Mesendoderm (in vitro differentiated cells): Measurements from ENCODE around the gene FRMPD4.
A peak's percentile ranks its signal among the peaks of the same experiment; 100 is the strongest.

Experiments
- DNase-seq: peaks from one replicate; pipeline ENCODE4 v3.0.0; 2013
- H2AK5ac ChIP-seq: 2 replicates; pipeline ENCODE4 v1.6.1; 2013; ENCODE audit warnings: low read length, inconsistent platforms
- H2BK120ac ChIP-seq: 2 replicates; pipeline ENCODE4 v1.6.1; 2013; ENCODE audit warnings: low read depth, mild to moderate bottlenecking, low read length, moderate library complexity, mixed read lengths
- H2BK15ac ChIP-seq: replicated peaks from 2 replicates; pipeline ENCODE4 v1.6.1; 2013; ENCODE audit warnings: low read depth, mild to moderate bottlenecking, moderate library complexity
- H2BK5ac ChIP-seq: 2 replicates; pipeline ENCODE4 v1.6.1; 2013; ENCODE audit warnings: low read length, inconsistent platforms
- H3K18ac ChIP-seq: 2 replicates; pipeline ENCODE4 v1.6.1; 2013; ENCODE audit warnings: mild to moderate bottlenecking, low read length, mixed read lengths
- H3K23ac ChIP-seq: one replicate; pipeline ENCODE4 v1.6.1; 2013; ENCODE audit warnings: low read length
- H3K27ac ChIP-seq: 2 replicates; pipeline ENCODE4 v1.5.1; 2013; ENCODE audit warnings: low read depth, mild to moderate bottlenecking, inconsistent platforms, low read length, moderate library complexity
- H3K27me3 ChIP-seq: 2 replicates; pipeline ENCODE4 v1.6.1; 2013; ENCODE audit warnings: low read length, control low read depth, mild to moderate bottlenecking, inconsistent platforms; ENCODE audit not compliant: insufficient read depth, poor library complexity
- H3K36me3 ChIP-seq: 2 replicates; pipeline ENCODE4 v1.6.1; 2013; ENCODE audit warnings: low read length, inconsistent platforms; ENCODE audit not compliant: control insufficient read depth, insufficient read depth
- H3K4ac ChIP-seq: one replicate; pipeline ENCODE4 v1.6.1; 2013; ENCODE audit warnings: low read depth, mild to moderate bottlenecking, low read length, moderate library complexity
- H3K4me1 ChIP-seq: 2 replicates; pipeline ENCODE4 v1.6.1; 2013; ENCODE audit warnings: low read depth, low read length, inconsistent platforms; ENCODE audit not compliant: control insufficient read depth
- H3K4me2 ChIP-seq: 2 replicates; pipeline ENCODE4 v1.6.1; 2013; ENCODE audit warnings: low read length
- H3K4me3 ChIP-seq: 2 replicates; pipeline ENCODE4 v1.5.1; 2013; ENCODE audit warnings: mild to moderate bottlenecking, low read length
- H3K56ac ChIP-seq: one replicate; pipeline ENCODE4 v1.6.1; 2013; ENCODE audit warnings: low read length
- H3K79me1 ChIP-seq: 2 replicates; pipeline ENCODE4 v1.6.1; 2013; ENCODE audit warnings: low read length, inconsistent platforms
- H3K79me2 ChIP-seq: 2 replicates; pipeline ENCODE4 v1.6.1; 2013; ENCODE audit warnings: mild to moderate bottlenecking, low read length; ENCODE audit not compliant: control insufficient read depth, insufficient read depth
- H3K9ac ChIP-seq: 2 replicates; pipeline ENCODE4 v1.6.1; 2013; ENCODE audit warnings: low read length, inconsistent platforms
- H4K5ac ChIP-seq: one replicate; pipeline ENCODE4 v1.6.1; 2013; ENCODE audit warnings: low read length
- H4K8ac ChIP-seq: one replicate; pipeline ENCODE4 v1.6.1; 2013; ENCODE audit warnings: low read depth, mild to moderate bottlenecking, control low read depth, low read length, moderate library complexity
- WGBS: extraction: QIAGEN DNeasy Blood & Tissue Kit; methylation state at CpG from one replicate; pipeline ENCODE4 v1.1.7; 2013; ENCODE audit warnings: low lambda C conversion rate, missing lambda C conversion rate; ENCODE audit not compliant: insufficient coverage; ENCODE audit errors: extremely low coverage; 5-methylcytosine and 5-hydroxymethylcytosine counted together

FRMPD4 gene

GRCh38 chrX:12370497-12370986, 232.3 kb downstream of the FRMPD4 start:
- Histone ChIP-seq H2BK120ac (no peak overlapping the region), H2BK15ac (no peak overlapping the region), H3K79me1 (no peaks in the 10 kb centered on the region), H3K4ac (no peak overlapping the region), H4K8ac (no peak overlapping the region), H3K18ac (no peak overlapping the region), H3K9ac (no peak overlapping the region), H4K5ac (no peak overlapping the region), H3K27ac (no peak overlapping the region), H3K4me1 (no peaks in the 10 kb centered on the region), H3K23ac (no peak overlapping the region), H3K79me2 (no peaks in the 10 kb centered on the region), H3K4me2 (no peak overlapping the region), H3K36me3 (no peaks in the 10 kb centered on the region), H3K27me3 (no peaks in the 10 kb centered on the region), H2AK5ac (no peak overlapping the region), H2BK5ac (no peak overlapping the region), H3K56ac (no peak overlapping the region), H3K4me3 (no peak overlapping the region)
- DNase-seq = peak; percentile 0
- WGBS = no CpG with 5 or more reads among the region's 3 CpGs

- Histone ChIP-seq H3K27me3 (no peaks in the 10 kb centered on the region), H2AK5ac (no peak overlapping the region), H4K8ac (no peak overlapping the region), H3K4me1 (no peaks in the 10 kb centered on the region), H3K18ac (no peak overlapping the region), H3K79me2 (no peaks in the 10 kb centered on the region), H3K4me3 (no peak overlapping the region), H2BK5ac (no peak overlapping the region), H3K79me1 (no peaks in the 10 kb centered on the region), H3K36me3 (no peaks in the 10 kb centered on the region), H3K27ac (no peak overlapping the region), H3K56ac (no peak overlapping the region), H3K4ac (no peak overlapping the region), H4K5ac (no peak overlapping the region), H2BK120ac (no peak overlapping the region), H3K23ac (no peak overlapping the region), H3K4me2 (no peak overlapping the region), H2BK15ac (no peak overlapping the region), H3K9ac (no peak overlapping the region)
- no CpG with 5 or more reads among the region's 6 CpGs for WGBS
- peak; percentile 67 for DNase-seq
These were observed 233.8 kb downstream of the FRMPD4 start for GRCh38 chrX:12372111-12372510.

GRCh38 chrX:12374286-12374685, 236.0 kb downstream of the FRMPD4 start:
- Histone ChIP-seq H2BK5ac (no peak overlapping the region), H3K9ac (no peak overlapping the region), H3K79me1 (no peaks in the 10 kb centered on the region), H3K18ac (no peak overlapping the region), H2BK120ac (no peak overlapping the region), H4K5ac (no peak overlapping the region), H2BK15ac (no peak overlapping the region), H3K4me1 (no peaks in the 10 kb centered on the region), H3K36me3 (no peaks in the 10 kb centered on the region), H4K8ac (no peak overlapping the region), H3K23ac (no peak overlapping the region), H3K79me2 (no peaks in the 10 kb centered on the region), H3K27me3 (no peaks in the 10 kb centered on the region), H3K4me3 (no peak overlapping the region), H3K56ac (no peak overlapping the region), H3K27ac (no peak overlapping the region), H3K4me2 (no peak overlapping the region), H3K4ac (no peak overlapping the region), H2AK5ac (no peak overlapping the region)
- no peak for DNase-seq
- no CpG with 5 or more reads among the region's 6 CpGs for WGBS

GRCh38 chrX:12378253-12378652, 240.0 kb downstream of the FRMPD4 start:
- Histone ChIP-seq H2BK120ac (no peak overlapping the region), H3K4ac (no peak overlapping the region), H2BK5ac (no peak overlapping the region), H3K4me1 (no peaks in the 10 kb centered on the region), H3K4me3 (no peak overlapping the region), H3K79me2 (no peaks in the 10 kb centered on the region), H3K79me1 (no peaks in the 10 kb centered on the region), H3K36me3 (no peaks in the 10 kb centered on the region), H3K18ac (no peak overlapping the region), H2BK15ac (no peak overlapping the region), H3K27ac (no peak overlapping the region), H3K56ac (no peak overlapping the region), H3K9ac (no peak overlapping the region), H3K27me3 (no peaks in the 10 kb centered on the region), H2AK5ac (no peak overlapping the region), H3K23ac (no peak overlapping the region), H3K4me2 (no peak overlapping the region), H4K5ac (no peak overlapping the region), H4K8ac (no peak overlapping the region)
- no CpG with 5 or more reads among the region's 7 CpGs for WGBS
- DNase-seq = no peak

- Histone ChIP-seq H3K18ac (no peak overlapping the region), H3K23ac (no peak overlapping the region), H2BK120ac (no peak overlapping the region), H2AK5ac (no peak overlapping the region), H3K4me3 (no peak overlapping the region), H3K56ac (no peak overlapping the region), H3K79me2 (no peaks in the 10 kb centered on the region), H3K4me1 (no peaks in the 10 kb centered on the region), H4K8ac (no peak overlapping the region), H3K27ac (no peak overlapping the region), H3K4ac (no peak overlapping the region), H3K36me3 (no peaks in the 10 kb centered on the region), H3K4me2 (no peak overlapping the region), H2BK15ac (no peak overlapping the region), H4K5ac (no peak overlapping the region), H3K27me3 (no peaks in the 10 kb centered on the region), H2BK5ac (no peak overlapping the region), H3K79me1 (no peaks in the 10 kb centered on the region), H3K9ac (no peak overlapping the region)
- WGBS = no CpG with 5 or more reads among the region's 1 CpG
- DNase-seq = no peak
These were observed 240.4 kb downstream of the FRMPD4 start for GRCh38 chrX:12378706-12379105.

GRCh38 chrX:12379671-12380070, 241.4 kb downstream of the FRMPD4 start:
- H3K79me1 ChIP-seq = no peaks in the 10 kb centered on the region
- no peak overlapping the region for H3K9ac ChIP-seq
- no peak for DNase-seq
- H2BK120ac ChIP-seq = no peak overlapping the region
- H4K5ac ChIP-seq = no peak overlapping the region
- H3K4me2 ChIP-seq = no peak overlapping the region
- no peak overlapping the region for H3K4me3 ChIP-seq
- no peak overlapping the region for H2AK5ac ChIP-seq
- no peak overlapping the region for H2BK15ac ChIP-seq
- H3K79me2 ChIP-seq = no peaks in the 10 kb centered on the region
- no peak overlapping the region for H3K56ac ChIP-seq
- WGBS = no CpG with 5 or more reads among the region's 3 CpGs
- no peak overlapping the region for H3K18ac ChIP-seq
- no peak overlapping the region for H3K23ac ChIP-seq
- H3K4me1 ChIP-seq = no peaks in the 10 kb centered on the region
- no peaks in the 10 kb centered on the region for H3K36me3 ChIP-seq
- H3K4ac ChIP-seq = no peak overlapping the region
- no peak overlapping the region for H3K27ac ChIP-seq
- no peaks in the 10 kb centered on the region for H3K27me3 ChIP-seq
- H2BK5ac ChIP-seq = no peak overlapping the region
- no peak overlapping the region for H4K8ac ChIP-seq
